Mucosa of rectum (tissue), 2 donors: ENCODE data around the gene CD27.
"Not testable (repeated sequence)": the region's sequence is repeated elsewhere in the genome, so short reads cannot be mapped to it uniquely, and the experiment has no call there.

Experiments used
- H3K27ac ChIP-seq, 2 donors: one replicate each; pipeline ENCODE4 v1.7.0; 2013; ENCODE audit warnings: inconsistent platforms in 2 of 2, low read depth in 2 of 2, low read length in 2 of 2
- H3K27me3 ChIP-seq, 2 donors: one replicate each; pipeline ENCODE4 v1.7.0; 2013; ENCODE audit warnings: low read length in 2 of 2; ENCODE audit not compliant: control insufficient read depth in 2 of 2, insufficient read depth in 2 of 2
- H3K36me3 ChIP-seq, 2 donors: one replicate each; pipeline ENCODE4 v1.7.0; 2013; ENCODE audit warnings: low read length in 2 of 2; ENCODE audit not compliant: control insufficient read depth in 2 of 2, insufficient read depth in 2 of 2
- H3K4me1 ChIP-seq, 2 donors: one replicate each; pipeline ENCODE4 v1.7.0; 2013; ENCODE audit warnings: low read length in 2 of 2, mild to moderate bottlenecking in 1 of 2; ENCODE audit not compliant: control insufficient read depth in 2 of 2, insufficient read depth in 2 of 2
- H3K4me3 ChIP-seq, 2 donors: one replicate each; pipeline ENCODE4 v1.7.0; 2013; ENCODE audit warnings: low read length in 2 of 2
- H3K9ac ChIP-seq, 2 donors: one replicate each; pipeline ENCODE4 v1.7.0; 2013; ENCODE audit warnings: low read length in 2 of 2, low read depth in 1 of 2, mild to moderate bottlenecking in 1 of 2
- H3K9me3 ChIP-seq, 2 donors: one replicate each; pipeline ENCODE4 v1.7.0; 2013; ENCODE audit warnings: low read length in 2 of 2; ENCODE audit not compliant: control insufficient read depth in 2 of 2
- donor health status: healthy.
- donor health status: Normal muscosa, but diverticular disease.

Gene CD27

DNA sequence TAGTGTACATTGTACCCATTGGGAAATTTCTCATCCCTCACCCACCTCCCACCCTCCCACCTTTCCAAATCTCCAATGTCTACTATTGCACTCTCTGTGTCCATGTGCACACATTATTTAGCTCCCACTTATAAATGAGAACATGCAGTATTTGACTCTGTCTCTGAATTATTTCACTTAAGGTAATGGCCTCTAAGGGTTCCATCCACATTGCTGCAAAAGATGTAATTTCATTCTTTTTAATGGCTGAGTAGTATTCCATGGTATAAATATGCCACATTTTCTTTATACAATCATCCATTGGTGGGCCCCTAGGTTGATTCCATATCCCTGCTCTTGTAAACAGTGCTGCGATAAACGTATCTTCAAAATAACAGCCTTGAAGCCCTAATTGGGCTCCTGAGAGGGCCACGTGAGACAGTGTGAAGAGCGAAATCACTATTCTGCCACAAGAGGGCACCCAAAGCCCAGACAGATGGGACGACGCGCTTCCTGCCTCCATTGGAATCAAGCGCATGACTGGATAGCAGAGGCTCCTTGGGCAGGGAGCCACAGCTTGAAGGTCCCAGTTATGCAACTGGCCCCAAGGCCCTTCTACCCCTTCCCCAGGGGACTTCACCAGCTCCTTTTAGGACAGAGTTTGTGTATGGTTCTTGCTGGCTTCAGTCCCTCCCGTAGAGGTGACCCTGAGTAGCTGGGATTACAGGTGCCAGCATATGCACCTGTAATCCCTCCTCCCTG, 21.3 kb upstream of the CD27 start:
- Histone ChIP-seq H3K27me3 (no peaks in the 10 kb centered on the region), H3K4me3 (no peak overlapping the region), H3K4me1 (peaks cover 7 to 8% of the 10 kb centered on the region in 2 donors), H3K27ac (peak overlapping the region in 1 of 2 donors; percentile 16), H3K9me3 (no peaks in the 10 kb centered on the region), H3K36me3 (no peaks in the 10 kb centered on the region), H3K9ac (peak overlapping the region; percentile 42 to 52)

DNA sequence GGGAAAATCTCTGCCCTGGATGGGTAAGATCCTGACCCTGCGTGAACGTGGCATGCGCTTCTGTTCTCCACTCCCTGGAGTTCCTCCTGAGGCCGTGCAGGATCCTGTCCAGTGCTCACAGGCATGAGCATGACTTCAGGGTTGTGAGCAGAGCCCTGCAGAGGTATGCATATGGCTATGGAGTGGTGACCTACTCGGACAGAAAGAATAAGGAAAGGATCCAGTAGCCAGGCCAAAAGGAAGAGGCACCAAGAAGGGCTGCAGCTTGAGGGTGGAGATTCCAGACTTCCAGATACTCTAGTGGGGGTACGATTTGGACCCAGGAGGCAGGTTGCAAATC, 20.8 kb upstream of the CD27 start:
- Histone ChIP-seq H3K27ac (peak overlapping the region in 1 of 2 donors; percentile 16), H3K9ac (peak overlapping the region in 1 of 2 donors; percentile 52), H3K9me3 (no peaks in the 10 kb centered on the region), H3K4me3 (no peak overlapping the region), H3K4me1 (peaks cover 7 to 8% of the 10 kb centered on the region in 2 donors), H3K27me3 (no peaks in the 10 kb centered on the region), H3K36me3 (no peaks in the 10 kb centered on the region)

DNA sequence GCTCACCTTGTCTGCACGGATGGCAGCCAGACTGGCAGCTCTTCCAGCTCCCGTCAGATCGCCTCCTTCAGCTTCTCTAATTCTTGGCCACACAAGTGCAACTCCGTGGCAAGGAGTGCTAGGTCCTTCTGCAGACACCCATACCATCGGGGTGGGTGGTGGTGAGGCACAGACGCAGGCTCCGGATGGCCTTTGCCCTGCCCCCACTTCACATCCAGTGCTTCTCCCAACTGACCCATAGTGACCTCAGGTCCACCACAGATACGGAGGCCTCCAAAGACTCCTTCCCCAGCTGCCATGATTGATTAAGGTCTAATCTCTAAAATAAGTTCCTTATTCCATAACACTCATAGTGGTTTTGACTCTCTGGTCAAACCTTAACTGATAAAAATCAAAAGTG, 19.9 kb upstream of the CD27 start:
- Histone ChIP-seq H3K27me3 (no peaks in the 10 kb centered on the region), H3K4me1 (peaks cover 7 to 8% of the 10 kb centered on the region in 2 donors), H3K9me3 (no peaks in the 10 kb centered on the region), H3K9ac (no peak overlapping the region), H3K4me3 (no peak overlapping the region), H3K36me3 (no peaks in the 10 kb centered on the region), H3K27ac (no peak overlapping the region)

DNA sequence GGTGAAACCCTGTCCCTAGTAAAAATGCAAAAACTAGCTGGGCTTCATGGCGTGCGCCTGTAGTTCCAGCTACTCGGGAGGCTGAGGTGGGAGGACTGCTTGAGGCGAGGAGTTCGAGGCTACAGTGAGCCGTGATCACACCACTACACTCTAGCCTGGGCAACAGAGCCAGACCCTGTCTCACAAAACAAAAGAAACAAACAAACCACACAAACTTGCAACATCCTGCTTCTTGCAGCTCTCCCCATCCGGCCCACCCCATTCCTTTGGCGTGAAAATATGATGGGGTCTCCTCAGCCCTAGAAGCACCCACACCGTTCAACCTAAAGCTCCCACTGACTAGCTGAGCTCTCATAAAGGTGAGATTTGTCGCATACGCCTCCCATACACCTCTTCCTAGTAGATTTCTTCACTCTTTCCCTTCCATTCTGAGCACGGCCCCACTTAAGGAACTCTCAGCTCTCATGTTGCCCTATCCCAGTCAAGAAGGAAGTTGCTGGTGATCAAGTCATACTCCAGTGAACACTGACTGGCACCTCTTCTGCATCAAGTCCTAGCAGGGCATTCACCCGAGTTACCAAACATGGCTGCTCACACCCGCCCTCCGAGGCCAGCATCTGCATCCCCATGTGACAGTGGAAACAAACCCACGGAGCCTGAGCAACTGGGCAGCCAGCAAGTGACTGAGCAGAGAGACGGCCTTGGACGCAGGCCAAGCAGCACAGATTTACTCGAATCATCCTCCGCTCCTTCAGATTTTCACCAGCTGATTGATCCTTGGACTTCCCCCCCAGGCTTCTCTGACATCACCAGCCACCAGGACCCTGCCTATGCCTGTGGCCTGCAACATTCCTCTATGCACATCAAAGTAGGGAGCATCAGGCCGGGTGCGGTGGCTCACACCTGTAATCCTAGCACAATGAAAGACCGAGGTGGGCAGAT, 18.9 kb upstream of the CD27 start:
- H3K9ac ChIP-seq = no peak overlapping the region

DNA sequence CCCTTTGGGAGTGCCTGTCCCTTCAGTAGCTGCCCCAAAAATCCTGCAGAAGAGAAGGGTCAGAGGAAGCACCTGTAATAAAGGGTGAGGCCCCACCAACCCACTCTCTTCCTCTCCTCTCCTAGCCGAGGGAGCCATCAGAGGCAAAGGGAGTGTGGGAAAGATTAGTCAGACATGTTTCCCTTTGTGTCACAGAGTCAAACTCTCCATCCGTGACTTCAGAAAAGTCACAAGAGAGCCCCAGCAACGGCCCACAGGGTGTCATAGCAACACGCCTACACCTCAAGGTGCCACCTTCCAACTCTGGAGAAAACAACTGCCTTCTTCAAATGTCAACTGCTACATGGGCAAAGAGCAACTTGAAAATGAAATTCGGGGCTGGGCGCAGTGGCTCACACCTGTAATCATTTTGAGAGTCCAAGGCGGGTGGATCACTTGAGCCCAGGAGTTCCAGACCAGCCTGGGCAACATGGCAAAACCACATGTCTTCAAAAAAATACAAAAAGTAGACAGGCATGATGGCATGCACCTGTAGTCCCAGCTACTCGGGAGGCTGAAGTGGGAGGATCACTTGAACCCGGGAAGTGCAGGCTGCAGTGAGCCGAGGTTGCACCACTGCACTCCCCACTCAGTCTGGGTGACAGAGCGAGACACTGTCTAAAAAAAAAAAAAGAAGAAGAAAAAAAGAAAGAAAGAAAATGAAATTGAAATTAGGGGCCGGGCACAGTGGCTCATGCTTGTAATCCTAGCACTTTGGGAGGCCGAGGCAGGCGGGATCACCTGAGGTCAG, 17.7 kb upstream of the CD27 start:
- H3K9ac ChIP-seq = peak overlapping the region in 1 of 2 donors; percentile 1
- H3K27me3 ChIP-seq = no peaks in the 10 kb centered on the region
- H3K4me1 ChIP-seq = peaks cover 17 to 21% of the 10 kb centered on the region in 2 donors
- H3K4me3 ChIP-seq = no peak overlapping the region
- H3K36me3 ChIP-seq = no peaks in the 10 kb centered on the region
- H3K27ac ChIP-seq = peak overlapping the region; percentile 52 to 79
- no peaks in the 10 kb centered on the region for H3K9me3 ChIP-seq

More for the DNA sequence above, 18.9 kb upstream of the CD27 start:
- H3K9me3 ChIP-seq = no peaks in the 10 kb centered on the region
- H3K4me1 ChIP-seq = peaks cover 15% of the 10 kb centered on the region in 2 donors
- no peaks in the 10 kb centered on the region for H3K27me3 ChIP-seq
- H3K36me3 ChIP-seq = no peaks in the 10 kb centered on the region
- H3K4me3 ChIP-seq = no peak overlapping the region
- H3K27ac ChIP-seq = peak overlapping the region; percentile 52 to 79

DNA sequence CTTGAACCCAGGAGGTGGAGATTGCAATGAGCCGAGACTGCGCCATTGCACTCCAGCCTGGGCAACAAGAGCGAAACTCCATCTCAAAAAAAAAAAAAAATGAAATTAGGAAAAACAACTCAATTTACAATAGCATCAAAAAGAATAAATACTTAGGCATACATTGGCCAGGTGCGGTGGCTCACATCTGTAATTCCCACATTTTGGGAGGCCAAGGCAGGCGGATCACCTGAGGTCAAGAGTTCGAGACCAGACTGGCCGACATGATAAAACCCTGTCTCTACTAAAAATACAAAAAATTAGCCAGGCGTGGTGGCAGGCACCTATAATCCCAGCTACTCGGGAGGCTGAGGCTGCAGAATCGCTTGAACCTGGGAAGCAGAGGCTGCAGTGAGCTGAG, 17.0 kb upstream of the CD27 start:
- H3K36me3 ChIP-seq, H3K4me3 ChIP-seq, H3K9ac ChIP-seq, H3K9me3 ChIP-seq, H3K27me3 ChIP-seq: not testable (repeated sequence)
- Histone ChIP-seq H3K27ac (peak overlapping the region in 1 of 2 donors; percentile 79), H3K4me1 (peaks cover 17 to 21% of the 10 kb centered on the region in 2 donors)

DNA sequence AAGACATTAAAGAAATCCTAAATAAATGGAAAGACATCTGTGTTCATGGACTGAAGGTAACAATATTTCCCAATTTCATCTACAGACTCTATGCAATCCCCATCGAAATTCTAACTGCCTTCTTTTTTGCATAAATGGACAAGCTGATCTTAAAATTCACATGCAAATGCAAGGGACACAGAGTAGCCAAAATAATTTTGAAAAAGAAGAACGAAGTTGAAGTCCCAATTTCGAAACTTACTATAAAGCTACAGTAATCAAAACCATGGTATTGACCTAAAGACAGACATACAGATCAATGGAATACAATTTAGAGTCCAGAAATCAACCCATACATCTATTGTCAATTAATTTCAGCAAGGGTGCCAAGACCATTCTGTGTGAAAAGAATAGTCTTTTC, 16.4 kb upstream of the CD27 start:
- H3K27ac ChIP-seq = peak overlapping the region in 1 of 2 donors; percentile 79
- H3K27me3 ChIP-seq = no peaks in the 10 kb centered on the region
- no peak overlapping the region for H3K4me3 ChIP-seq
- no peaks in the 10 kb centered on the region for H3K9me3 ChIP-seq
- no peak overlapping the region for H3K9ac ChIP-seq
- H3K4me1 ChIP-seq = peaks cover 17 to 21% of the 10 kb centered on the region in 2 donors
- no peaks in the 10 kb centered on the region for H3K36me3 ChIP-seq

DNA sequence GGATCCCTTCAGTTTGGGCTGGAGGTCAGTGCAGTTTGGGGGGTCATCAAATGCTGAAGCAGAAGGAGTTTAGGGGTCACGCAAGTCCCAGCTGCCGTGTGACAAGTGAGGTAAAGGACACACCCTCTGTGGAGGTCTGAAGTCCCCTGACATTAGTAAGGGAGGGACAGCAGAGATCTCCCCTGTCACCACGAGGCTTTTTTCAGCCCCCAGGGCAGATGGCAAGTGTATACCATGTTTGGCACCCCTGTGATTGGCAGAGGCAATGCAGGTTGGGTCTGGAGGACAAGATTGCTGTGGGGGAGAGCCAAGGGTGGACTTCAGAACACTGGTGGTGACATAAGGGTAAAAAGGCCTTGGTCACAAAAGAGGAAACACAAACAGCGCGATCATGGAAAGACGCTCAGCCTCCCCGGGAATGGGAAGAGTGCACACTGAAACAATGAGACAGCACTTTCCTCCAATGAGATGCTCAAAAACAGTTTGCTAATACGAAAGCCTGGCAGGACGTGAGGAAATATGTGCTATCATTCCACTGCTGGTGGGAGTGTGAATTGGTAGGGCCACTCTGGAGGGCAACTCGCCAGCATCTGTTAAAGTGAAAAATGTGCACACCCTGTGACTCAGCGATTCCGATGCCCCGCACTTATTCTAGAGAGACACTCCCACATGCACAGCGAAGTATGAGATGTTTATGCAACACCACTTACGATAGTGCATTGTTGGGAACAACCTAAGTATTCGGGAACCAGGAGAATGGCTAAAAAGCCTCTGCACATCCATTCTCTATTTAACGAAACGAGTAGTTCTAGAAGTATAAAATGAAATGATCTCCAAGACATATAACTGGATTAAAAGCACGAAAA, 14.4 kb upstream of the CD27 start:
- Histone ChIP-seq H3K27me3 (no peaks in the 10 kb centered on the region), H3K4me3 (peak overlapping the region; percentile 15 to 66), H3K9ac (peak overlapping the region in 1 of 2 donors; percentile 39), H3K36me3 (no peaks in the 10 kb centered on the region), H3K9me3 (no peaks in the 10 kb centered on the region), H3K4me1 (peaks cover 9 to 15% of the 10 kb centered on the region in 2 donors), H3K27ac (peak overlapping the region; percentile 69 to 70)

DNA sequence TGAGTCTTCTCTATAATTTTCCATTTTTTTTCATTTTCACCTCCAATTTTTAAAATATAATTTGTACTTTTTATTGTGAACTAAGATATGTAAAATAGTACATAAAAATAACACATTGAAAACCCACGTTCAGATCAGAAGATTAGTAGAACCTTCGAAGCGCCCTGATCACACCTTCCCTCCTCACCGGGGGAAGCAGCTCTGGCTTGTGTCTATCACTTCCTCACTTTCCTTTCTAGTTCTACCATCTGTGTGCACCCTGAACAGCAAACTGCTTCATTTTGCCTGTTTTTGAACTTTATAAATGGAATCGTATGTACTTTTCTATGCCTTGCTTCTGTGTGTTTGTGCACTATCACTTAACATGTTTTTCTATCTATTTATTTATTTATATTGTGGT, 11.8 kb upstream of the CD27 start:
- H3K4me3 ChIP-seq = no peak overlapping the region
- H3K36me3 ChIP-seq = no peaks in the 10 kb centered on the region
- H3K27me3 ChIP-seq = no peaks in the 10 kb centered on the region
- no peak overlapping the region for H3K27ac ChIP-seq
- peaks cover 9 to 15% of the 10 kb centered on the region in 2 donors for H3K4me1 ChIP-seq
- H3K9ac ChIP-seq = no peak overlapping the region
- no peaks in the 10 kb centered on the region for H3K9me3 ChIP-seq
